HG03175 (cell line): ENCODE results near the gene RPSA.
"Not testable (repeated sequence)": the region's sequence is repeated elsewhere in the genome, so short reads cannot be mapped to it uniquely, and the experiment has no call there.

Source experiments
- ATAC-seq: cut with Tn5 transposase; IDR thresholded peaks from one replicate; pipeline ENCODE4 v1.9.1; 2021; ENCODE audit warnings: mild to moderate bottlenecking, moderate library complexity; ENCODE audit not compliant: unreplicated experiment

RPSA gene

GRCh38 chr3:39453872-39454271 lies 47.4 kb downstream of the RPSA start:
- not testable (repeated sequence) for ATAC-seq

- no peak for ATAC-seq
These were observed 48.2 kb downstream of the RPSA start for GRCh38 chr3:39454591-39455217.

GRCh38 chr3:39456159-39456558 lies 49.6 kb downstream of the RPSA start:
- no peak for ATAC-seq

- ATAC-seq, result no peak
These were observed 50.8 kb downstream of the RPSA start for GRCh38 chr3:39457361-39457760.

GRCh38 chr3:39458579-39458978 lies 52.1 kb downstream of the RPSA start:
- not testable (repeated sequence) for ATAC-seq

GRCh38 chr3:39460677-39461076 lies 54.2 kb downstream of the RPSA start:
- no peak for ATAC-seq
